HCT116 (cell line): ENCODE measurements around the gene ONECUT3. TPM values are rescaled to one million over a fixed set of nuclear protein-coding genes. Genes with fewer than 3 reads are reported as not detected.

Source experiments
- ATAC-seq: fragments of 200-7000 bp; cut with Tn5 transposase; 2 replicates; pipeline ENCODE4 v1.9.1; 2020; ENCODE audit warnings: mild to moderate bottlenecking, moderate library complexity
- BruUV-seq: library from RNA; stranded (reverse); fragments of 400-500 nt; replicated peaks from 2 replicates; lab custom pipeline; 2021; lab: Mats Ljungman, UMichigan
- CTCF ChIA-PET: fragments of 300-600 bp; sonication (Branson Sonifier 250); formaldehyde crosslinking; loops from one replicate; lab custom pipeline; 2021; ENCODE audit warnings: antibody characterized with exemption; lab: Charles Lee
- POLR2A ChIA-PET: fragments of 300-600, 350-600 bp; sonication (Branson Sonifier 250); formaldehyde crosslinking; loops from one replicate; lab custom pipeline; 2021; ENCODE audit warnings: antibody characterized with exemption; lab: Charles Lee
- RAD21 ChIA-PET, 2 experiments: fragments of 300-600 bp; sonication (Branson Sonifier 250); formaldehyde crosslinking; loops; one replicate each; lab custom pipeline; 2023; ENCODE audit warnings: low total read pairs in 2 of 2; ENCODE audit not compliant: uncharacterized antibody in 2 of 2, unreplicated experiment in 2 of 2, low non-redundant PET in 1 of 2; lab: Charles Lee
- DNase-seq: peaks from one replicate; pipeline ENCODE4 v3.0.0-alpha.2; 2010; ENCODE audit warnings: low read depth, low spot score
- H2AFZ ChIP-seq: fragments of 200-600 bp; shearing (Covaris generic), sonication (generic); 2 replicates; pipeline ENCODE4 v1.6.1; 2017; ENCODE audit warnings: low read depth, mixed run types, mixed read lengths, antibody characterized with exemption, low read length; ENCODE audit not compliant: poor library complexity, severe bottlenecking
- H3K27ac ChIP-seq: 2 replicates; pipeline ENCODE4 v1.5.1; 2012; ENCODE audit warnings: low read depth, low read length
- H3K27me3 ChIP-seq: fragments of 200-600 bp; sonication (generic); 2 replicates; pipeline ENCODE4 v1.6.1; 2016; ENCODE audit warnings: mixed run types, low read length, mixed read lengths; ENCODE audit not compliant: insufficient read depth
- H3K36me3 ChIP-seq, 2 experiments: fragments of 200-500 bp in 1 of 2; fragments of 200-600 bp in 1 of 2; sonication (Bioruptor generic) in 1 of 2; sonication (generic) in 1 of 2; 2 replicates each; pipeline versions ENCODE4 v1.5.1 to v1.6.1; 2014 to 2016; ENCODE audit warnings: low read length in 2 of 2, inconsistent platforms in 1 of 2, mixed read lengths in 1 of 2, mixed run types in 1 of 2; ENCODE audit not compliant: insufficient read depth in 2 of 2, control insufficient read depth in 1 of 2
- H3K4me1 ChIP-seq, 2 experiments: fragments of 200-600 bp in 1 of 2; sonication (generic) in 1 of 2; 2 replicates each; pipeline versions ENCODE4 v1.5.1 to v1.6.1; 2012 to 2017; ENCODE audit warnings: low read length in 2 of 2, inconsistent platforms in 1 of 2, mild to moderate bottlenecking in 1 of 2, mixed read lengths in 1 of 2, mixed run types in 1 of 2, moderate library complexity in 1 of 2; ENCODE audit not compliant: insufficient read depth in 2 of 2, control insufficient read depth in 1 of 2
- H3K4me2 ChIP-seq: fragments of 200-600 bp; sonication (generic); 2 replicates; pipeline ENCODE4 v1.6.1; 2017; ENCODE audit warnings: mixed run types, low read length, mixed read lengths
- H3K4me3 ChIP-seq, 2 experiments: fragments of 200-600 bp in 1 of 2; sonication (generic) in 1 of 2; replicated peaks in 1 of 2; 2 replicates each; pipeline ENCODE4 v1.5.1; 2011 to 2016; ENCODE audit warnings: low read length in 2 of 2, control low read depth in 1 of 2, low read depth in 1 of 2, mild to moderate bottlenecking in 1 of 2, mixed read lengths in 1 of 2, mixed run types in 1 of 2
- H3K79me2 ChIP-seq: fragments of 200-600 bp; sonication (generic); 2 replicates; pipeline ENCODE4 v1.6.1; 2017; ENCODE audit warnings: mild to moderate bottlenecking, mixed run types, low read length, moderate library complexity, mixed read lengths; ENCODE audit not compliant: insufficient read depth
- H3K9ac ChIP-seq: fragments of 200-600 bp; sonication (generic); 2 replicates; pipeline ENCODE4 v1.6.1; 2016; ENCODE audit warnings: low read length, mixed read lengths
- H3K9me2 ChIP-seq: fragments of 200-600 bp; sonication (generic), shearing (Covaris generic); 2 replicates; pipeline ENCODE4 v1.6.1; 2017; ENCODE audit warnings: mixed run types, mild to moderate bottlenecking, moderate library complexity; ENCODE audit not compliant: insufficient read depth
- H3K9me3 ChIP-seq, 2 experiments: fragments of 200-500 bp in 1 of 2; fragments of 200-600 bp in 1 of 2; sonication (Bioruptor generic) in 1 of 2; sonication (generic) in 1 of 2; 2 replicates each; pipeline ENCODE4 v1.6.1; 2014 to 2017; ENCODE audit warnings: low read length in 2 of 2, mixed read lengths in 2 of 2, inconsistent platforms in 1 of 2, low read depth in 1 of 2, mild to moderate bottlenecking in 1 of 2, mixed run types in 1 of 2, moderate library complexity in 1 of 2; ENCODE audit not compliant: control insufficient read depth in 1 of 2, insufficient read depth in 1 of 2
- H4K20me1 ChIP-seq: fragments of 200-600 bp; sonication (generic), shearing (Covaris generic); 2 replicates; pipeline ENCODE4 v1.6.1; 2017; ENCODE audit warnings: mixed run types, mild to moderate bottlenecking, moderate library complexity; ENCODE audit not compliant: insufficient read depth
- ATF3 ChIP-seq: IDR thresholded peaks from 2 replicates; pipeline ENCODE4 v1.6.1; 2012
- EGR1 ChIP-seq: IDR thresholded peaks from 2 replicates; pipeline ENCODE4 v1.6.1; 2012; ENCODE audit warnings: low read depth
- EZH2 ChIP-seq: fragments of 200-600 bp; sonication (generic); IDR thresholded peaks from 2 replicates; pipeline ENCODE4 v1.6.1; 2017; ENCODE audit warnings: antibody characterized with exemption, mixed run types
- POLR2A ChIP-seq: IDR thresholded peaks from 2 replicates; pipeline ENCODE4 v1.7.0; 2011; ENCODE audit warnings: borderline replicate concordance; ENCODE audit not compliant: insufficient read depth, insufficient read length; ENCODE audit errors: extremely low read depth
- REST ChIP-seq: IDR thresholded peaks from 2 replicates; pipeline ENCODE4 v1.6.1; 2012; ENCODE audit warnings: low read depth
- SP1 ChIP-seq: IDR thresholded peaks from 2 replicates; pipeline ENCODE4 v1.6.1; 2012; ENCODE audit warnings: low read depth
- TCF7L2 ChIP-seq: IDR thresholded peaks from 2 replicates; pipeline ENCODE4 v1.7.0; 2011; ENCODE audit warnings: borderline replicate concordance, inconsistent platforms; ENCODE audit not compliant: insufficient read depth, insufficient read length; ENCODE audit errors: extremely low read depth
- YY1 ChIP-seq: IDR thresholded peaks from 2 replicates; pipeline ENCODE4 v1.6.1; 2011; ENCODE audit warnings: low read length, low read depth, moderate library complexity, mild to moderate bottlenecking; ENCODE audit not compliant: insufficient replicate concordance; ENCODE audit errors: extremely low read depth
- ZBTB33 ChIP-seq: IDR thresholded peaks from 2 replicates; pipeline ENCODE4 v1.6.1; 2011; ENCODE audit warnings: mild to moderate bottlenecking, low read length, moderate library complexity; ENCODE audit not compliant: insufficient replicate concordance; ENCODE audit errors: extremely low read depth
- ZFX ChIP-seq: fragments of 450-650 bp; IDR thresholded peaks from 2 replicates; pipeline ENCODE4 v1.6.1; 2017
- ZNF274 ChIP-seq: fragments of 200-500 bp; sonication (Bioruptor generic); IDR thresholded peaks from 2 replicates; pipeline ENCODE4 v1.6.1; 2014; ENCODE audit warnings: mild to moderate bottlenecking, low read depth, low read length, inconsistent platforms
- intact Hi-C: fragments of 100-400 bp; cut with micrococcal nuclease; formaldehyde crosslinking; loops from 2 replicates; pipeline ENCODE4 v1.10.0; 2022
- total RNA-seq: library from RNA; stranded (reverse); gene quantifications from one replicate; pipeline ENCODE4 v1.2.1, GENCODE V29; 2021; ENCODE audit not compliant: unreplicated experiment

The ONECUT3 gene
- total RNA-seq, 1 experiment from 2014 or later, result 22.1 TPM

GRCh38 chr19:1763648-1764639 is 10.6 kb downstream of the ONECUT3 start:
- RAD21 ChIA-PET, result no interaction called here

More at GRCh38 chr19:1763648-1764639, 10.6 kb downstream of the ONECUT3 start:
- H3K4me3 ChIP-seq, result no peak overlapping the region
- no TSS peak for BruUV-seq
- ChIA-PET CTCF (interaction anchor here (1.0 kb wide), 1 partner anchor 63 kb away, joined by 3 read pairs; no protein-coding TSS in a partner anchor), POLR2A (interaction anchor here (0.6 kb wide), 1 partner anchor 1474 kb away, joined by 6 read pairs; no protein-coding TSS in a partner anchor)
- no peaks in the 10 kb centered on the region for H3K9me2 ChIP-seq
- no peak for TF ChIP-seq EZH2
- no peak for TF ChIP-seq ZNF274
- TF ChIP-seq REST, result no peak
- TF ChIP-seq POLR2A, result no peak
- TF ChIP-seq ZBTB33, result no peak
- TF ChIP-seq YY1, result no peak
- TF ChIP-seq EGR1, result no peak
- no peak for TF ChIP-seq SP1
- TF ChIP-seq TCF7L2, result no peak
- TF ChIP-seq ATF3, result no peak
- TF ChIP-seq ZFX, result no peak
- TF ChIP-seq, all 23 proteins: peak for 0
- no peak for ATAC-seq
- Histone ChIP-seq H3K27ac (no peak overlapping the region), H3K36me3 (peaks cover 2 to 10% of the 10 kb centered on the region in 2 experiments; a peak in 1 of 4 replicates), H3K4me2 (no peak overlapping the region), H3K4me1 (peaks cover 9 to 47% of the 10 kb centered on the region in 2 experiments; a peak in 3 of 4 replicates), H3K9me3 (no peaks in the 10 kb centered on the region; a peak in 1 of 4 replicates), H2AFZ (no peak overlapping the region), H4K20me1 (no peaks in the 10 kb centered on the region), H3K79me2 (peaks cover 87% of the 10 kb centered on the region), H3K9ac (no peak overlapping the region), H3K27me3 (no peaks in the 10 kb centered on the region)
- DNase-seq, result no peak
- intact Hi-C loops, result no loop called here
